ENCODE data around the gene INPP4B.

Gene INPP4B

DNA sequence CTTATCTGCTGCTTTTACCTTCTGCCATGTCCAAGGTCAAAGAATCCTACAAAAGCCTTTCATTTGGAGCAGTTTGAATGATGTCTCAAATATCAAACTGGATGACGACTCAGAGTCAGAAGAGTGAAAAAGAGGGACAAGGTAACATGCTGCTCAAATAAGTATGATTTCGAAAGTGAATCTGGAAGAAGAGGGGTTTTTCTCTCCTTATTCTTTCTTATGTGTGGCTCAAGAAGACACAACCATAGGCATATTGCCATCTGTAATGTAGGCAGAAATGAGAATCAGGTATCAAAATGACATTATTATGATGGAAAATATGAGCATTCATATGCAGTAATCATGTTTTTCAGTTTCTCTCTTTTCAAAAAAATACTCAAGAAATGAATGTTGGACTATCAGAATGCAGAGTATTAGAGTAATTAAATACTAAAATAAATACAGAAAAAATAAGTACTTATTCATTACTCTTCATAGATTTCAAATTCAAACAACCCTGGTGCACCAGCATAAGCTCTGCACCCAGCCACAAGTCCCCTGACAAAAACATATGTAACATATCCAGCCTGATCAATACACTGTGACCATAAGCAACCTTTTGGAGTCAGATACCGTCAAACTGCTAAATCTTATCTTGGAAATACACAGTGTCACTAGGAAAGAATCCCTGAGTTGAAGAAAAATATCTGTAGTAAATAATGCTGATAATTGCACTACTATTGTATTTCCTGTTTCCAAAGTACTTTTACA, 468.6 kb downstream of the INPP4B start:
- no peaks in the 10 kb centered on the region for H3K36me3 Mint-ChIP-seq (ENCODE audit: low read depth)
- no peaks in the 10 kb centered on the region for H3K27me3 Mint-ChIP-seq (ENCODE audit: low read depth)
- H3K4me3 Mint-ChIP-seq = no peak overlapping the region
- no peak for TF ChIP-seq CTCF (IDR thresholded peaks at IDR 0.05; ENCODE audit: unreplicated experiment in 3 of 3)
- no peak overlapping the region for H3K27ac Mint-ChIP-seq
- no peaks in the 10 kb centered on the region for H3K9me3 Mint-ChIP-seq
- H3K4me1 Mint-ChIP-seq = peaks cover 63% of the 10 kb centered on the region

- Mint-ChIP-seq H3K27me3 (ENCODE audit: low read depth) (no peaks in the 10 kb centered on the region), H3K4me3 (no peak overlapping the region), H3K36me3 (ENCODE audit: low read depth) (peaks cover 2% of the 10 kb centered on the region), H3K4me1 (peaks cover 59% of the 10 kb centered on the region), H3K9me3 (peaks cover under 1% of the 10 kb centered on the region), H3K27ac (no peak overlapping the region)
- TF ChIP-seq CTCF (IDR thresholded peaks at IDR 0.05; ENCODE audit: unreplicated experiment in 3 of 3) = no peak
Observed at GRCh38 chr4:142376204-142376603, 469.9 kb downstream of the INPP4B start.

- H3K27ac Mint-ChIP-seq = peak overlapping the region in 1 of 3 experiments; percentile 18
- TF ChIP-seq CTCF (IDR thresholded peaks at IDR 0.05; ENCODE audit: unreplicated experiment in 3 of 3) = no peak
- H3K4me1 Mint-ChIP-seq = peaks cover 36% of the 10 kb centered on the region
- no peaks in the 10 kb centered on the region for H3K27me3 Mint-ChIP-seq (ENCODE audit: low read depth)
- H3K4me3 Mint-ChIP-seq = no peak overlapping the region
- H3K9me3 Mint-ChIP-seq = peaks cover 10% of the 10 kb centered on the region
- H3K36me3 Mint-ChIP-seq (ENCODE audit: low read depth) = peaks cover 13% of the 10 kb centered on the region
Observed at GRCh38 chr4:142373610-142374009, 472.5 kb downstream of the INPP4B start.

- Mint-ChIP-seq H3K27ac (peak overlapping the region in 1 of 3 experiments; percentile 50), H3K27me3 (ENCODE audit: low read depth) (no peaks in the 10 kb centered on the region), H3K4me1 (peaks cover 32% of the 10 kb centered on the region), H3K4me3 (no peak overlapping the region), H3K36me3 (ENCODE audit: low read depth) (peaks cover 15% of the 10 kb centered on the region), H3K9me3 (peaks cover 11% of the 10 kb centered on the region)
- no peak for TF ChIP-seq CTCF (IDR thresholded peaks at IDR 0.05; ENCODE audit: unreplicated experiment in 3 of 3)
Observed at GRCh38 chr4:142372530-142373260, 473.4 kb downstream of the INPP4B start.

DNA sequence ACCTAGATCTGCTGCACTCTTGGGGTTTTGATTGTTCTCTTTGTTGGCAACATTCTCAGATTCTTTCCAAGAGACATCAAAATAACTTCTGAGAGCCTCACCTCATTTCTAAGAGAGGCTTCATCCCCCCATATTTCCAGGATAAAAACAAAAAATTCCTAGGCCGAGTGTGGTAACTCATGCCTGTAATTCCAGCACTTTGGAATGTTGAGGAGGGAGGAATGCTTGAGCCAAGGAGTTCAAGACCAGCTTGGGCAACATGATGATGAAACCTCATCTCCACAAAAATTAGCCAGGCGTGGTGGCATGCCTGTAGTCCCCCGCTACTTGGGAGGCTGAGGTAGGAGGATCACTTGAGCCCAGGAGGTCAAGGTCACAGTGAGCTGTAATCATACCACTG, 477.0 kb downstream of the INPP4B start:
- no peak overlapping the region for H3K27ac Mint-ChIP-seq
- H3K36me3 Mint-ChIP-seq (ENCODE audit: low read depth) = peaks cover 15% of the 10 kb centered on the region
- no peak overlapping the region for H3K4me3 Mint-ChIP-seq
- H3K9me3 Mint-ChIP-seq = peaks cover 11% of the 10 kb centered on the region
- peaks cover 47% of the 10 kb centered on the region for H3K4me1 Mint-ChIP-seq
- no peaks in the 10 kb centered on the region for H3K27me3 Mint-ChIP-seq (ENCODE audit: low read depth)
- no peak for TF ChIP-seq CTCF (IDR thresholded peaks at IDR 0.05; ENCODE audit: unreplicated experiment in 3 of 3)

All from nephron (organoid).